Endothelial cell (in vitro differentiated cells): ENCODE data around the gene HABP2. TPM values are rescaled to one million over a fixed set of nuclear protein-coding genes. Genes with fewer than 3 reads are reported as not detected.

ENCODE experiments used
- DNase-seq: peaks from one replicate; pipeline ENCODE4 v3.0.0; 2021; ENCODE audit warnings: low spot score
- H3K27ac Mint-ChIP-seq: one replicate; pipeline ENCODE4 v1.8.0; 2021; ENCODE audit warnings: mixed read lengths, inconsistent platforms; ENCODE audit not compliant: unreplicated experiment
- H3K27me3 Mint-ChIP-seq: one replicate; pipeline ENCODE4 v1.8.0; 2021; ENCODE audit warnings: mild to moderate bottlenecking, moderate library complexity, mixed read lengths, inconsistent platforms; ENCODE audit not compliant: unreplicated experiment
- H3K36me3 Mint-ChIP-seq: one replicate; pipeline ENCODE4 v1.8.0; 2021; ENCODE audit warnings: mild to moderate bottlenecking, low read depth, mixed read lengths, inconsistent platforms; ENCODE audit not compliant: unreplicated experiment
- H3K4me1 Mint-ChIP-seq: one replicate; pipeline ENCODE4 v1.8.0; 2021; ENCODE audit warnings: mild to moderate bottlenecking, mixed read lengths, inconsistent platforms; ENCODE audit not compliant: unreplicated experiment
- H3K4me3 Mint-ChIP-seq: one replicate; pipeline ENCODE4 v1.8.0; 2021; ENCODE audit warnings: mild to moderate bottlenecking, mixed read lengths, inconsistent platforms; ENCODE audit not compliant: unreplicated experiment
- H3K9me3 Mint-ChIP-seq: one replicate; pipeline ENCODE4 v1.8.0; 2021; ENCODE audit warnings: mixed read lengths, inconsistent platforms; ENCODE audit not compliant: unreplicated experiment
- total RNA-seq: library from RNA; stranded (reverse); fragmentation: NEBNext Ultra II Directional; extraction: Animal tissue kit (Norgen Biotek cat#: 25700); gene quantifications from one replicate; pipeline ENCODE4 v1.2.1, GENCODE V29; 2021; ENCODE audit not compliant: unreplicated experiment
- TF ChIP-seq, protein P1 (sequence below): fragments of 200-600 bp; sonication (generic); IDR thresholded peaks from one replicate; pipeline ENCODE4 v1.5.0; 2021; ENCODE audit warnings: antibody characterized with exemption; ENCODE audit not compliant: unreplicated experiment

HABP2 gene
- total RNA-seq, 1 donor from 2014 or later = not detected

GRCh38 chr10:113627836-113628235, 75.0 kb downstream of the HABP2 start:
- H3K27ac Mint-ChIP-seq = no peak overlapping the region
- peaks cover 5% of the 10 kb centered on the region for H3K27me3 Mint-ChIP-seq
- DNase-seq = no peak
- no peak overlapping the region for H3K4me3 Mint-ChIP-seq
- no peaks in the 10 kb centered on the region for H3K9me3 Mint-ChIP-seq
- TF ChIP-seq, protein P1, sequence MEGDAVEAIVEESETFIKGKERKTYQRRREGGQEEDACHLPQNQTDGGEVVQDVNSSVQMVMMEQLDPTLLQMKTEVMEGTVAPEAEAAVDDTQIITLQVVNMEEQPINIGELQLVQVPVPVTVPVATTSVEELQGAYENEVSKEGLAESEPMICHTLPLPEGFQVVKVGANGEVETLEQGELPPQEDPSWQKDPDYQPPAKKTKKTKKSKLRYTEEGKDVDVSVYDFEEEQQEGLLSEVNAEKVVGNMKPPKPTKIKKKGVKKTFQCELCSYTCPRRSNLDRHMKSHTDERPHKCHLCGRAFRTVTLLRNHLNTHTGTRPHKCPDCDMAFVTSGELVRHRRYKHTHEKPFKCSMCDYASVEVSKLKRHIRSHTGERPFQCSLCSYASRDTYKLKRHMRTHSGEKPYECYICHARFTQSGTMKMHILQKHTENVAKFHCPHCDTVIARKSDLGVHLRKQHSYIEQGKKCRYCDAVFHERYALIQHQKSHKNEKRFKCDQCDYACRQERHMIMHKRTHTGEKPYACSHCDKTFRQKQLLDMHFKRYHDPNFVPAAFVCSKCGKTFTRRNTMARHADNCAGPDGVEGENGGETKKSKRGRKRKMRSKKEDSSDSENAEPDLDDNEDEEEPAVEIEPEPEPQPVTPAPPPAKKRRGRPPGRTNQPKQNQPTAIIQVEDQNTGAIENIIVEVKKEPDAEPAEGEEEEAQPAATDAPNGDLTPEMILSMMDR = no peak
- H3K36me3 Mint-ChIP-seq = no peaks in the 10 kb centered on the region
- peaks cover 8% of the 10 kb centered on the region for H3K4me1 Mint-ChIP-seq

DNA sequence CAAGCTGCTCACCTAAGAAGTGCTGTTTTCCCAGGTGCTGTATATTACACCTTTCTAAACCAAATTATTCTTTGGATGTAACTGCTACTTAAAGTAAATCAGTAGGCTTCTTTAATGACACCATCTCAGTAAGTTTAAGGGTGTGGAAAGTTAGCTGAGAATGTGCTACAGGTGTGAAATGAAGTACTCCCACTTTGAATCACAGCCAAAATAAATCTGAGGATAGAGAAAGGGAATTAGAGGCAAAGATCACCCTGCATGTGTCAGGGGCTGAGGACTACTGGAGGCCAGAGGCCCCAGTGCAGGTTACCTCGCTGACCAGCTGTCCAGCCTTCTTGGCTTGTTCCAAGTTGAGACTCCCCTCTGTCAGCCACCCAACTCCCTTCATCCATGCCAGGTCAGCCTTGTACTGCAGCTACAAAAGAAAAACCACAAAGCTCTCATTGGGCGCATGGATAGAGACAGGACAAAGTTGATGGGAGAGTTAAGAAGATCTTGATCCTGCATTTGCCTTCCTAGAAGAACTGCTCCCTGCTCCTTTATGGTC, 75.8 kb downstream of the HABP2 start:
- Mint-ChIP-seq H3K4me3 (no peak overlapping the region), H3K27me3 (peaks cover 6% of the 10 kb centered on the region), H3K4me1 (peaks cover 8% of the 10 kb centered on the region), H3K36me3 (no peaks in the 10 kb centered on the region), H3K27ac (no peak overlapping the region), H3K9me3 (no peaks in the 10 kb centered on the region)
- DNase-seq = no peak
- TF ChIP-seq, protein P1 = no peak

- Mint-ChIP-seq H3K4me3 (no peak overlapping the region), H3K4me1 (peaks cover 3% of the 10 kb centered on the region), H3K27me3 (peaks cover 3% of the 10 kb centered on the region), H3K9me3 (no peaks in the 10 kb centered on the region), H3K27ac (no peak overlapping the region), H3K36me3 (no peaks in the 10 kb centered on the region)
- no peak for DNase-seq
- TF ChIP-seq, protein P1 = no peak
Observed at GRCh38 chr10:113630929-113631533, 78.2 kb downstream of the HABP2 start.

- TF ChIP-seq, protein P1 = no peak
- peaks cover 3% of the 10 kb centered on the region for H3K27me3 Mint-ChIP-seq
- no peak for DNase-seq
- no peak overlapping the region for H3K27ac Mint-ChIP-seq
- H3K4me1 Mint-ChIP-seq = peaks cover 3% of the 10 kb centered on the region
- H3K36me3 Mint-ChIP-seq = no peaks in the 10 kb centered on the region
- no peaks in the 10 kb centered on the region for H3K9me3 Mint-ChIP-seq
- no peak overlapping the region for H3K4me3 Mint-ChIP-seq
Observed at GRCh38 chr10:113631684-113632367, 79.0 kb downstream of the HABP2 start.

Other genes with a start within 250 kb of the HABP2 start
- gene NRAP, start 111.0 kb downstream of the HABP2 start, total RNA-seq = not detected
- gene CASP7, start 126.9 kb downstream of the HABP2 start, total RNA-seq = 11.9 TPM
- gene PLEKHS1, start 198.6 kb downstream of the HABP2 start, total RNA-seq = not detected